Breast epithelium (tissue), 3 donors: ENCODE data around the gene ACP7.

Experiments
- CTCF ChIP-seq, 3 donors: fragments of 450-650 bp; IDR thresholded peaks; one replicate each; pipeline ENCODE4 v1.5.1; 2016 to 2017; ENCODE audit warnings: antibody characterized with exemption in 3 of 3, mild to moderate bottlenecking in 3 of 3, moderate library complexity in 3 of 3
- POLR2A ChIP-seq: fragments of 450-650 bp; IDR thresholded peaks from one replicate; pipeline ENCODE4 v1.6.1; 2016; ENCODE audit warnings: antibody characterized with exemption, mild to moderate bottlenecking, moderate library complexity
- POLR2AphosphoS5 ChIP-seq, 3 donors: sonication (generic); formaldehyde crosslinking; IDR thresholded peaks; one replicate each; pipeline ENCODE4 v1.6.1; 2017; ENCODE audit warnings: antibody characterized with exemption in 3 of 3

- TF ChIP-seq CTCF (IDR thresholded peaks at IDR 0.05) (no peak), POLR2A (no peak), POLR2AphosphoS5 (IDR thresholded peaks at IDR 0.05) (no peak)
These were observed 55.2 kb downstream of the ACP7 start for GRCh38 chr19:39139305-39139874.
